ENCODE results near the gene PPIL1. TPM values are rescaled to one million over a fixed set of nuclear protein-coding genes. Genes with fewer than 3 reads are reported as not detected.

The PPIL1 gene
- total and polyA plus RNA-seq, 2 of the 13 experiments (the other 11 are each of a cell fraction or from before 2014, with no cell fraction given) = 74.2 to 144 TPM

- TF ChIP-seq MTA1 (CRISPR knock-in tag; IDR thresholded peaks at IDR 0.05; ENCODE audit: borderline replicate concordance) = no peak
- 0 out of 2 replicates have a peak, but pooled peaks have one; percentile 35 for TF ChIP-seq ZNF441 (CRISPR knock-in tag; IDR thresholded peaks at IDR 0.05; ENCODE audit: borderline replicate concordance)
- TF ChIP-seq ZNF44 (CRISPR knock-in tag; IDR thresholded peaks at IDR 0.05) = no peak
- TF ChIP-seq MIER3 (CRISPR knock-in tag; IDR thresholded peaks at IDR 0.05; ENCODE audit: borderline replicate concordance) = 0 out of 2 replicates have a peak, but pooled peaks have one; percentile 35
- TF ChIP-seq ZNF503 (CRISPR knock-in tag; IDR thresholded peaks at IDR 0.05) = no peak
- peak; percentile 48; the same call in 1 of the 2 replicates for TF ChIP-seq ZNF687 (CRISPR knock-in tag; IDR thresholded peaks at IDR 0.05)
- TF ChIP-seq ZBTB34 (CRISPR knock-in tag; IDR thresholded peaks at IDR 0.05) = no peak
- peak; percentile 43; the same call in 1 of the 2 replicates for TF ChIP-seq PRDM15 (CRISPR knock-in tag; IDR thresholded peaks at IDR 0.05)
- TF ChIP-seq ZNF782 (CRISPR knock-in tag; IDR thresholded peaks at IDR 0.05; ENCODE audit: borderline replicate concordance) = no peak
- TF ChIP-seq HMG20A (CRISPR knock-in tag; IDR thresholded peaks at IDR 0.05; ENCODE audit: borderline replicate concordance) = 0 out of 2 replicates have a peak, but pooled peaks have one; percentile 29
- no peak for TF ChIP-seq ZNF776 (CRISPR knock-in tag; IDR thresholded peaks at IDR 0.05)
- TF ChIP-seq MAZ (IDR thresholded peaks at IDR 0.05; ENCODE audit: borderline replicate concordance, low read depth, low read length) = no peak
- no peak for TF ChIP-seq MAZ (CRISPR knock-in tag; IDR thresholded peaks at IDR 0.05; ENCODE audit: low read depth)
These were observed 25.8 kb downstream of the PPIL1 start (continued) for GRCh38 chr6:36848658-36849441.

Data from HepG2 (cell line).